ENCODE measurements around the gene PUM2. TPM values are rescaled to one million over a fixed set of nuclear protein-coding genes. Genes with fewer than 3 reads are reported as not detected.

Gene PUM2
- polyA plus RNA-seq, 12 donors, result 37.4 to 74.3 (median 66.3) TPM; not detected in 1

DNA sequence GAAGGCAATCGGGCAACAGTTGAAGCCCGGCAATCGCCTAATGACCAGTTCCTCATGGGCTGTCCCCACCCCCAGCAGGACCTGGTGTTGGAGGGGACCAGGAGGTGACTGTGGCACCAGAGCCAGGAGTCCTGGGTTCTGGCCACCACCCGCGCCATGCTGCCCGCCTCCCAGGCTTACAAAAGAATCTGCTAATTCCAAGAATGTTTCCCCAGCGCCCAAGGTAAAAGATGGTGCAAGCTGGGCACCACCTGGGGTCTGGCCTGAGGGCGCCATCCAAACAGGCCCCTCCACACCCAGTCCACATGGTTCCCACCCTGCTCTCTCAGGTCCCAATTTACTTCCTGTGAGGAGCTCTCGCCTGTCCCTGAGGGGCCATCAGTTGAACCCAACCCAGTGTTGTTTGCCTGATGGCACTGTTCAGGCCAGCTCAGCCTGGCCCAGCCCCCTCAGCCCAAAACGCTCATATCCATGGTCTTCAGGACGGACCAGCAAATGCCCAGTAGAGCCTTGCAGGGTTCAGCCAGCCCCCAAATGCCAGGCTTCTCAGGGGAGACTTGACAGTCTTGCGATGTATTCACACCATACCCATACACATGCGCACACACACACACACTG lies 130.8 kb downstream of the PUM2 start:
- DNase-seq, result no peak

- no peak for DNase-seq
Observed at GRCh38 chr2:20218331-20219320, 132.0 kb downstream of the PUM2 start.

- no peak for DNase-seq
Observed at GRCh38 chr2:20217041-20217970, 133.3 kb downstream of the PUM2 start.

GRCh38 chr2:20216130-20217025 lies 134.3 kb downstream of the PUM2 start:
- no peak for DNase-seq

DNA sequence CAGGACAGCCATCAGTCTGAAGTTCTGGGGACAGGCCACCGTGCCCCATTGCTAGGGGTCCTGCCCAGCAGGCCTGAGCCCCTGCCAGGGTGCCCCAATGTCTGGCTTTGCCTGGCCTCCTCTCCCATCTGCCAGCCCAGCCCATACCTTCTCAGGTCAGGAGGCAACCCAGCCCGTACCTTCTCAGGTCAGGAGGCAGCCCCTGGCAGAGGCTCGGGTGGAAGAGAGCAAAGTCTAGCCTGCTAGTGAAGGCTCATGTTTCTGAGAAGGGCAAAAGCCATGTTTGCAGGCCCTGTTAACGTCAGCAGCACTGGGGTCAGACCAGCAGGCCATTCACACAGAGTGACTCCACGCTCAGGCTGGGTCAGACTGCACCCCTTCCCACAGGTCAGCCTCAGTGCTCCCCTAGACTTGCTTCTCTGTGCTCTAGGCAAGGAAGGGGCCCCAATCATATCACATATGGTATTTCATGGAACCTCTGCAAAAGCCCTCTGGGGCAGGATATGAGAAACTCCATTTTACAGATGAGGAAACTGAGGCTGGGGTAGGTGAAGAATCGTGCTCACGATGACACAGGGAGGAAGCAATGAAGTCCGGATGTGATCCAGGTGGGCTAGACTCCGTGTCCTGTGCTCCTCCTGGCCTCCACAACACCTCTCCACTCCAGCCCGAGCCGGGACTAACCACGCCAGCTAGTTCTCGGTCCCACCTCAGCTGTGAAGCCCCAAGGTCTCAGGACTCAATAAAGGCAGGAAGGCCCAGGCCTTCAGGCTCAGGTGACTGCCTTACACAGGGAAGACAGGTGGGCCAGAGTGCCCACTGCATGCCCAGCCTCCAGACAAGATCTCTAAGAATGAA lies 135.2 kb downstream of the PUM2 start:
- no peak for DNase-seq

DNA sequence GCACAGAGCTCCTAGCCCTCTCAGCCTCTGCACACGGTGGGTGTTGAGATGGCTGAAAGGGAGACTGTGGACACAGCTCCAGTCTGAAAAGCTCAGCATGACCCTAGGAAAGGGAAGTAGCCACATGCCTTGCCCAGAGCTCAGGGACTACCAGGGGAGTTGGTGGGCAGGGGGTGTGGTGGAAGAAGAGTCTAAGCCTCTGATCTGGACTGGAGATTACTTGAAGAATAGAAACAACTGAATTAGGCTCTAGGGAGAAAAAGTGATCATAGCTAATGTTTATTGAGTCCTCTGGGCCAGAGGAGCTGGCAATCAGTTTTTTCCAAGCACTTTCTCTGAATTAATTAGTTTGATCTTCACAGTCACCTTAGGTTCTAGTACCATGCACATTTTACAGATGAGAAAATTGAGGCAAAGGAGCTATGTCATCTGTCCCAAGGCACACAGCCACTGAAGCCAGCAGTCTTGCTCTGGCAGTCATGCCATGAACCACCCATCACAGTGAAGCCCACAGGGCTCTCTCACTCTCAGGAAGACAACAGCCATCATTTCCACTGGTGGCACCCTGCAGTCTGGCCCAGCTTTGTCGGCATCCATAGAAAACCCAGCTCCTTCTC lies 136.0 kb downstream of the PUM2 start:
- no peak for DNase-seq

DNA sequence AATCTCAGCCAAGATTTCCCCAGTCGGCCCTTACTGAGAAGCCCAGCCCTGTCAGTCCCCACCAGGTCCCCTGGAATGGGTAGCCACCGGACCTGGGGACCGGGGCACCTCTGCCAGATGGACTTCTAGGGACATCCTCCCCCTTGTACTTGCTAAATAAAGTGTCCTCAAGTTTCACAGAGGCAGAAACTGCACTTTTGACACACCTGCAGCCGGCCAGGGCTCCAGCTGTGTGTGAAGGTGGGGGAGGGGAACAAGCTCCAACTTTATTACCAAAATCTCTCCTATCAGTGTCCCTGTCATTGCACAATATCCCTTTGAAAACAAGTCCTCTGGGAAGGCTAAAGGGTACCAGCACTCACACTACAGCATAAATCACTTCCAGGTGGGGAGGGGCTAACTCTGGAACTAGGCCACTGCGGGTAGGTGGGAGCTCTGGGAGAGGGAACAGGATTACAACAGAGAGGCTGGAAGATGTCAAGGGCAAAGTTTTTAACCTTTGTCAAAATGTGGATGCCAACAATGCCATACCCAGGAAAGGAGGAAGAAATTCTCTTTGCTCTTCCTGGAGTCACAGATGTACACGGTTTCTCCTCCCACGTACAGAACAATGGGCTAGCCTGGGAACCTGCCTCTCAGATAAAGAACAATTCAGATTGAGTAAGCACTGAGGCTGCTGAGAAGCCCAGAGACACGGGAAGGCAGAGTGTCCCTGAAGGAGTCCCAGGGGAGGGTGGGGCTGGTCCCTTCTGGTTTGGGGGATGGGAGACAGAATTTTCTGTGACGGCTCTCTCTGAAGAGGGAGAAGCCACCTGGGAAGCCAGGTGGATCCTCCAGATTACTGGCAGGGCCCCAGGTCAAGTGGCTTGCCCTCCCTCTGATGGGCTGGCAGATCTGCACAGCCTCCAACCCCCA lies 136.7 kb downstream of the PUM2 start:
- DNase-seq, result no peak

DNA sequence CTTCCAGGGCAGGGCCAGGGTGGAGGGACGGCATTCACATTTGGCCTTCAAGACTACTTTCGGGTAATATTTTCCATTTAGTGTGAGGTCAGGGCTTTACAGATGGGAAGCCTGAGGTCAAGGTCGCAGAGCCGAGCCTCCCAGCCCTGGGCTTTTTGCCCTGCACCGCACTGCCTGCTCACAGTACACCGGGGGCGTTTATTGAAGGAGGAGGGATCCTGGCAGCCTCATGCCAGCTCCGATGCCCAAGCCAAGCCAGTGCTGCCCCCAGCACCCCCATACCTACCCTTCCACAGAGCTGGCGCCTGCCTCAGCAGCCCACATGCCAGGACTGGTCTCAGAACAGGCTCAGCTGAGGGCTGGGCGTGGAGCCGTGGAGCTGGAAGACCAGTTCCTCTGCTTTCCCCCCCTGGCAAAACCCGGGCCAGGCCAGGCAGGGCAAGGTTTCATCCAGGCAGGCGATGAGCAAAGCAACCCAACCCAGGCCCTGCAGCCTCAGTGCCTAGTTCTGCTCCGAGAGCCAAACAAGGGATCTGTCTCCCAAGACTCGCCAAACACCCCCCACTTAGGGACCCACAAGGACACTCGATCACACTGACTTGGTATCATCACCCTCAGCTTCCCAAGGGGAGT lies 137.7 kb downstream of the PUM2 start:
- DNase-seq, result no peak

- DNase-seq, result no peak
Observed at GRCh38 chr2:20212459-20212870, 138.2 kb downstream of the PUM2 start.

- no peak for DNase-seq
Observed at GRCh38 chr2:20211860-20212458, 138.7 kb downstream of the PUM2 start.

GRCh38 chr2:20211420-20211819 lies 139.2 kb downstream of the PUM2 start:
- no peak for DNase-seq

- no peak for DNase-seq
Observed at GRCh38 chr2:20210462-20210861, 140.2 kb downstream of the PUM2 start.

DNA sequence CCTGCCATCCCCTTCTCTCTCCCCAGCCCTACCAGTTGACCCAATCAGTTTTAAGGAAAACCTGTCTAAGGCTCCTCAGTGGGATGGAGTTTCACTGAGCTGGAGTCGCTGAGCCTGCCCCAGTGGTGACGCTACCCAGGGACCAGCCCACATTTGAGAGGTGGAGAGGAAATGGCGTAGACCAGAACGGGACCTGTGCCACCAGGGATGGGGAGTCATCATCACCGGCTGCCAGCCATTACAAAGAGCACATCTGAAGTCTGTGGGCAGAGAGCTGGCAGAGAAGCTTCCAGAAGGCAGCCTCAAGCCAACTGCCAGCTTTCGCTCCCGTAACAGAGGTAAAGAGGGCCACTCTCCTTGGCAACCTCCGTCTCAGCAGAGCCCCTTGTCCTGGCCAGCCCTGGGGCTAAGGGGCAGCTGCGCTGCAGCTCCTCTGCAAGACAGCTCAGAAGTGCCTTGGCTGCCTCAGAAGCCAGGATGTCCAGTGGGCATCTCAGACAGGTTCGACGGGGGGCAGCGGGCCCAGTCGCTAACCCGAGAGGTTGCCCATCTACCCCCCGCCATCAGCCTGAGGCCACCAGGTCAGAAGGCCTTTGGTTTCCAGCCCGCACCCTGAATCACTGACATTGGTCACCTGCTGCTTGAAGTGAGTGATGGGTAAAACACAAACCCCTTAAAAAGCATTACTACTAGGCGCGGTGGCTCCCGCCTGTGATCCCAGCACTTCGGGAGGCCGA lies 141.1 kb downstream of the PUM2 start:
- no peak for DNase-seq

DNA sequence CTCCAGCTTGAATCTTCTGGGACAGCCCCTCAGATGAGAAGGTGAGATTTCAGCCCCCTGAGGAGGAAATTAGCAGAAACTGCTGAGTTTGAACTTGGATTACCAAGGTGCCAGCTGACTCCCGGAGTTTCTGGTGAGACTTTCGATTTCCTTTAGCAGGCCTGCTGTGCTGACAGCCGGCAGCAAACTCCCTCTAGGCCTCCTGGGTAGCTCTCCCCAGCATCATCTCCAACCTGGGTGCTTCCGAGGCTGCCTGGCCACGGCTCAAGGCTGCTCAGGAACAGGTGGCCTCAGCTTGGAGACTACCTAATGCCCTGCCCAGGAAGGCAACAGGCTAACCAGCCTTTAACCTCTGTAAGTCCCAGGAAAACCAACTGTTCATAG lies 142.2 kb downstream of the PUM2 start:
- DNase-seq, result no peak

DNA sequence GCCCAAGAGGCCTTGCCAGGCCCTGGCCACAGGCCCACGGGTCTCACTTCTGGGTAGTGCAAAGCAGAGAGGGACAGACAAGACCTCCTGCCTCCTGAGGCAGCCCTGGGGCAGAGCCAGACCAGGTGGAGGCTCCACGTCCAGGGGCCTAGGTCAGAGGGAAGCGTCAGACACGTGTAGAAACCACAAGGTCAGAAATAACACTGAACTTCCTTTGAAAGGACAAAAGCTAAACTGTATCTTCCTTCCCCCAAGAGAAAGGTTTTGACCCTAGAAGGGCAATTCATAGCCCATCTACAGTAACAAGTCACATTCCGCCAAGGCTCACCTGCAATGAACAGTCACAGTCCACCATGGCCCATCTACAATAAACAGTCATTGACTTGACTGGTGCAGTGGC lies 143.6 kb downstream of the PUM2 start:
- no peak for DNase-seq

GRCh38 chr2:20205915-20206524 lies 144.6 kb downstream of the PUM2 start:
- DNase-seq, result no peak

Data from muscle of arm (tissue), 12 donors.